ENCODE data around the gene OR1F1. TPM values are rescaled to one million over a fixed set of nuclear protein-coding genes. Genes with fewer than 3 reads are reported as not detected.

OR1F1 gene
- polyA plus RNA-seq, 1 of the 3 experiments (the other 2 are of a cell fraction) = 0.71 TPM

DNA sequence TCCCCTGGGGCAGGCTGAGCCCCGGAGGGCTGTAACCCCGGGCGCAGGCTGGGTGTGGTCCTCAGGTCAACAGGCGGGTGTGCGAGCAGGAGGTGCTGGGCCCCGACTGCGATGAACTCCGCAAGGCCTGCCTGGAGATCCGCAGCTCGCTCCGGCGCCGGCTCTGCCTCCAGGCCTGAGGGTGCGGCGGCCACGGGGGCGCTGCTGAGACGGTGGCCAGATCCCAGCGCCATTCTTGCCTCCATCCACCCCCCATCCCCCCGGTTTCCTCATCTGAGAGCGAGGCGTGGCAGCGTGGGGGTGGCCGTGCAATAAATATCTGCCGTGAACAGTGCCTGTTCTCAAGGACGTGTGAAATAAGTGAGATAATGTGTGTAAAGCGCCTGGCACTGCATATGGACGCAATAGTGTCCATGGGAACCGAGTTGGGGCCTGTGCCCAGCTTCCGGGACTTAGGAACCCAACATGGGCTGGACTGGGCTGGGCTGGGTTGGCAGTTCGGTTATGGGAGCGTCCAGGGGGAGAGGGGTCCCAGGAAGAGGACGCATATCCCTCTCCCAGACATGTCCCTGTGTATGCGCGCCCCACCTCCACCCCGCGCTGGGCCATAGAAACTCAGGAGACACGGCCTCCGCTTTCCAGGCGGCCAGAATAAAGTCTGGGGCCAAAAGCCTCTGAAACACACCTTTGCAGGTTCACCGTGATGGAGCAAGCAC is 38.2 kb upstream of the OR1F1 start (continued):
- TF ChIP-seq, protein P1, sequence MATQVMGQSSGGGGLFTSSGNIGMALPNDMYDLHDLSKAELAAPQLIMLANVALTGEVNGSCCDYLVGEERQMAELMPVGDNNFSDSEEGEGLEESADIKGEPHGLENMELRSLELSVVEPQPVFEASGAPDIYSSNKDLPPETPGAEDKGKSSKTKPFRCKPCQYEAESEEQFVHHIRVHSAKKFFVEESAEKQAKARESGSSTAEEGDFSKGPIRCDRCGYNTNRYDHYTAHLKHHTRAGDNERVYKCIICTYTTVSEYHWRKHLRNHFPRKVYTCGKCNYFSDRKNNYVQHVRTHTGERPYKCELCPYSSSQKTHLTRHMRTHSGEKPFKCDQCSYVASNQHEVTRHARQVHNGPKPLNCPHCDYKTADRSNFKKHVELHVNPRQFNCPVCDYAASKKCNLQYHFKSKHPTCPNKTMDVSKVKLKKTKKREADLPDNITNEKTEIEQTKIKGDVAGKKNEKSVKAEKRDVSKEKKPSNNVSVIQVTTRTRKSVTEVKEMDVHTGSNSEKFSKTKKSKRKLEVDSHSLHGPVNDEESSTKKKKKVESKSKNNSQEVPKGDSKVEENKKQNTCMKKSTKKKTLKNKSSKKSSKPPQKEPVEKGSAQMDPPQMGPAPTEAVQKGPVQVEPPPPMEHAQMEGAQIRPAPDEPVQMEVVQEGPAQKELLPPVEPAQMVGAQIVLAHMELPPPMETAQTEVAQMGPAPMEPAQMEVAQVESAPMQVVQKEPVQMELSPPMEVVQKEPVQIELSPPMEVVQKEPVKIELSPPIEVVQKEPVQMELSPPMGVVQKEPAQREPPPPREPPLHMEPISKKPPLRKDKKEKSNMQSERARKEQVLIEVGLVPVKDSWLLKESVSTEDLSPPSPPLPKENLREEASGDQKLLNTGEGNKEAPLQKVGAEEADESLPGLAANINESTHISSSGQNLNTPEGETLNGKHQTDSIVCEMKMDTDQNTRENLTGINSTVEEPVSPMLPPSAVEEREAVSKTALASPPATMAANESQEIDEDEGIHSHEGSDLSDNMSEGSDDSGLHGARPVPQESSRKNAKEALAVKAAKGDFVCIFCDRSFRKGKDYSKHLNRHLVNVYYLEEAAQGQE (IDR thresholded peaks at IDR 0.05; ENCODE audit: low read depth, low read length) = no peak
- no peak for TF ChIP-seq TCF12 (IDR thresholded peaks at IDR 0.05)
- no peak for TF ChIP-seq TEAD4 (IDR thresholded peaks at IDR 0.05; ENCODE audit: borderline replicate concordance, insufficient read depth)
- TF ChIP-seq, protein P2, sequence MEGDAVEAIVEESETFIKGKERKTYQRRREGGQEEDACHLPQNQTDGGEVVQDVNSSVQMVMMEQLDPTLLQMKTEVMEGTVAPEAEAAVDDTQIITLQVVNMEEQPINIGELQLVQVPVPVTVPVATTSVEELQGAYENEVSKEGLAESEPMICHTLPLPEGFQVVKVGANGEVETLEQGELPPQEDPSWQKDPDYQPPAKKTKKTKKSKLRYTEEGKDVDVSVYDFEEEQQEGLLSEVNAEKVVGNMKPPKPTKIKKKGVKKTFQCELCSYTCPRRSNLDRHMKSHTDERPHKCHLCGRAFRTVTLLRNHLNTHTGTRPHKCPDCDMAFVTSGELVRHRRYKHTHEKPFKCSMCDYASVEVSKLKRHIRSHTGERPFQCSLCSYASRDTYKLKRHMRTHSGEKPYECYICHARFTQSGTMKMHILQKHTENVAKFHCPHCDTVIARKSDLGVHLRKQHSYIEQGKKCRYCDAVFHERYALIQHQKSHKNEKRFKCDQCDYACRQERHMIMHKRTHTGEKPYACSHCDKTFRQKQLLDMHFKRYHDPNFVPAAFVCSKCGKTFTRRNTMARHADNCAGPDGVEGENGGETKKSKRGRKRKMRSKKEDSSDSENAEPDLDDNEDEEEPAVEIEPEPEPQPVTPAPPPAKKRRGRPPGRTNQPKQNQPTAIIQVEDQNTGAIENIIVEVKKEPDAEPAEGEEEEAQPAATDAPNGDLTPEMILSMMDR (IDR thresholded peaks at IDR 0.05) = peak; percentile 59
- peak; percentile 50; the same call in 1 of the 2 replicates for TF ChIP-seq TAF1 (IDR thresholded peaks at IDR 0.05; ENCODE audit: borderline replicate concordance, low read depth, low read length)
- no peak for TF ChIP-seq RXRA (IDR thresholded peaks at IDR 0.05; ENCODE audit: borderline replicate concordance, low read depth)
- no peak for TF ChIP-seq POLR2AphosphoS5 (IDR thresholded peaks at IDR 0.05; ENCODE audit: low read depth, low read length)
- TF ChIP-seq, protein P3, sequence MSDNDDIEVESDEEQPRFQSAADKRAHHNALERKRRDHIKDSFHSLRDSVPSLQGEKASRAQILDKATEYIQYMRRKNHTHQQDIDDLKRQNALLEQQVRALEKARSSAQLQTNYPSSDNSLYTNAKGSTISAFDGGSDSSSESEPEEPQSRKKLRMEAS (IDR thresholded peaks at IDR 0.05; ENCODE audit: low read depth) = peak; percentile 72; the same call in 1 of the 2 replicates
- no peak for TF ChIP-seq GABPA (IDR thresholded peaks at IDR 0.05; ENCODE audit: low read depth)
- 0 out of 2 replicates have a peak, but pooled peaks have one; percentile 20 for TF ChIP-seq RAD21 (IDR thresholded peaks at IDR 0.05; ENCODE audit: low read length)
- peak; percentile 66; the same call in 1 of the 2 replicates for TF ChIP-seq YY1 (IDR thresholded peaks at IDR 0.05; ENCODE audit: low read depth)
- no peak for TF ChIP-seq SIN3A (IDR thresholded peaks at IDR 0.05; ENCODE audit: borderline replicate concordance, low read depth, low read length)
- no peak for TF ChIP-seq FOXJ3 (CRISPR knock-in tag; IDR thresholded peaks at IDR 0.05)
- peak; percentile 49 for TF ChIP-seq CHD2 (IDR thresholded peaks at IDR 0.05; ENCODE audit: low read length, partially characterized antibody)
- 0 out of 2 replicates have a peak, but pooled peaks have one; percentile 16 for TF ChIP-seq RCOR1 (IDR thresholded peaks at IDR 0.05; ENCODE audit: low read length)
- no peak for TF ChIP-seq JUND (IDR thresholded peaks at IDR 0.05)
- no peak for TF ChIP-seq FOSL2 (IDR thresholded peaks at IDR 0.05; ENCODE audit: borderline replicate concordance, low read depth)
- TF ChIP-seq FOXM1 (IDR thresholded peaks at IDR 0.05; ENCODE audit: low read depth) = 0 out of 2 replicates have a peak, but pooled peaks have one; percentile 13
- TF ChIP-seq, protein P4, sequence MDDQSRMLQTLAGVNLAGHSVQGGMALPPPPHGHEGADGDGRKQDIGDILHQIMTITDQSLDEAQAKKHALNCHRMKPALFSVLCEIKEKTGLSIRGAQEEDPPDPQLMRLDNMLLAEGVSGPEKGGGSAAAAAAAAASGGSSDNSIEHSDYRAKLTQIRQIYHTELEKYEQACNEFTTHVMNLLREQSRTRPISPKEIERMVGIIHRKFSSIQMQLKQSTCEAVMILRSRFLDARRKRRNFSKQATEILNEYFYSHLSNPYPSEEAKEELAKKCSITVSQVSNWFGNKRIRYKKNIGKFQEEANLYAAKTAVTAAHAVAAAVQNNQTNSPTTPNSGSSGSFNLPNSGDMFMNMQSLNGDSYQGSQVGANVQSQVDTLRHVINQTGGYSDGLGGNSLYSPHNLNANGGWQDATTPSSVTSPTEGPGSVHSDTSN (IDR thresholded peaks at IDR 0.05) = no peak
- no peak for TF ChIP-seq SMC3 (IDR thresholded peaks at IDR 0.05; ENCODE audit: low read depth, low read length)
- TF ChIP-seq, protein P5, sequence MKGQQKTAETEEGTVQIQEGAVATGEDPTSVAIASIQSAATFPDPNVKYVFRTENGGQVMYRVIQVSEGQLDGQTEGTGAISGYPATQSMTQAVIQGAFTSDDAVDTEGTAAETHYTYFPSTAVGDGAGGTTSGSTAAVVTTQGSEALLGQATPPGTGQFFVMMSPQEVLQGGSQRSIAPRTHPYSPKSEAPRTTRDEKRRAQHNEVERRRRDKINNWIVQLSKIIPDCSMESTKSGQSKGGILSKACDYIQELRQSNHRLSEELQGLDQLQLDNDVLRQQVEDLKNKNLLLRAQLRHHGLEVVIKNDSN (IDR thresholded peaks at IDR 0.05; ENCODE audit: borderline replicate concordance, low read depth) = no peak
- TF ChIP-seq MEF2A (IDR thresholded peaks at IDR 0.05; ENCODE audit: borderline replicate concordance, low read depth) = no peak
